ENCODE results near the gene CIPC.

DNA sequence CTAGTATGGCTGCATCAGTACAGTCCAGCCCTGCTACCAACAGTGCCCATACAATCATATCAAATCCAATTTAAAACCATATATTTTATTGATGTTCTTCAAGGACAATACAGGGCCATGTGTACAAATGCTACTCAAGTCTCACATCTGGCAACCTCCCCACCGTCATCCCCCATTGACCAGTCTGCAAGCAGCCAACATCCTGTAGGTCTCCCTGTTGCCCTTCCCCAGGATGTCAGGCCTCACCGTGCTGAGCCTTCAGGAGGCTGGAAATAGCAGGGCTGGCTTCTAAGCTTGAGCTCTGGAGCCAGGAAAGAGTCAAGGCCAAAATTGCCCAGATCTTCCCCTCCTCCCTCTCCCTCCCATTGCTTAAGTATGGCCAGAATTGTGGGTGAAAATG is 33.1 kb downstream of the CIPC start:
- no peak for TF ChIP-seq POLR2A (IDR thresholded peaks at IDR 0.05; ENCODE audit: low read depth)
- TF ChIP-seq, protein P1, sequence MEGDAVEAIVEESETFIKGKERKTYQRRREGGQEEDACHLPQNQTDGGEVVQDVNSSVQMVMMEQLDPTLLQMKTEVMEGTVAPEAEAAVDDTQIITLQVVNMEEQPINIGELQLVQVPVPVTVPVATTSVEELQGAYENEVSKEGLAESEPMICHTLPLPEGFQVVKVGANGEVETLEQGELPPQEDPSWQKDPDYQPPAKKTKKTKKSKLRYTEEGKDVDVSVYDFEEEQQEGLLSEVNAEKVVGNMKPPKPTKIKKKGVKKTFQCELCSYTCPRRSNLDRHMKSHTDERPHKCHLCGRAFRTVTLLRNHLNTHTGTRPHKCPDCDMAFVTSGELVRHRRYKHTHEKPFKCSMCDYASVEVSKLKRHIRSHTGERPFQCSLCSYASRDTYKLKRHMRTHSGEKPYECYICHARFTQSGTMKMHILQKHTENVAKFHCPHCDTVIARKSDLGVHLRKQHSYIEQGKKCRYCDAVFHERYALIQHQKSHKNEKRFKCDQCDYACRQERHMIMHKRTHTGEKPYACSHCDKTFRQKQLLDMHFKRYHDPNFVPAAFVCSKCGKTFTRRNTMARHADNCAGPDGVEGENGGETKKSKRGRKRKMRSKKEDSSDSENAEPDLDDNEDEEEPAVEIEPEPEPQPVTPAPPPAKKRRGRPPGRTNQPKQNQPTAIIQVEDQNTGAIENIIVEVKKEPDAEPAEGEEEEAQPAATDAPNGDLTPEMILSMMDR (IDR thresholded peaks at IDR 0.05) = no peak

Measured in esophagus muscularis mucosa (tissue), 3 donors.